Measurements from ENCODE around the gene PADI3. TPM values are rescaled to one million over a fixed set of nuclear protein-coding genes. Genes with fewer than 3 reads are reported as not detected.

The PADI3 gene
- total and polyA plus RNA-seq, 8 donors = 0.04 TPM; not detected in 7

- Histone ChIP-seq H3K27me3 (peaks cover 0 to 24% of the 10 kb centered on the region in 2 donors), H3K4me1 (no peaks in the 10 kb centered on the region), H3K27ac (no peak overlapping the region), H3K9me3 (no peaks in the 10 kb centered on the region), H3K36me3 (no peaks in the 10 kb centered on the region), H3K4me3 (no peak overlapping the region)
- no peak for TF ChIP-seq CTCF (IDR thresholded peaks at IDR 0.05)
- no peak for ATAC-seq
- DNase-seq = no peak
- intact Hi-C loops (cut with DNase I) = loop anchor here in 1 of 2 donors (10.0 kb wide), 1 partner anchor 94 kb away; no protein-coding TSS in a partner anchor
Measured at GRCh38 chr1:17228619-17229018, 20.3 kb upstream of the PADI3 start.

- DNase-seq (no peak), ATAC-seq (no peak)
- intact Hi-C loops (cut with DNase I) = loop anchor here in 1 of 2 donors (10.0 kb wide), 1 partner anchor 95 kb away; no protein-coding TSS in a partner anchor
- Histone ChIP-seq H3K27ac (no peak overlapping the region), H3K27me3 (peaks cover 0 to 23% of the 10 kb centered on the region in 2 donors), H3K4me3 (no peak overlapping the region), H3K9me3 (no peaks in the 10 kb centered on the region), H3K4me1 (no peaks in the 10 kb centered on the region), H3K36me3 (no peaks in the 10 kb centered on the region)
- no peak for TF ChIP-seq CTCF (IDR thresholded peaks at IDR 0.05)
Measured at GRCh38 chr1:17229379-17229778, 19.5 kb upstream of the PADI3 start.

DNA sequence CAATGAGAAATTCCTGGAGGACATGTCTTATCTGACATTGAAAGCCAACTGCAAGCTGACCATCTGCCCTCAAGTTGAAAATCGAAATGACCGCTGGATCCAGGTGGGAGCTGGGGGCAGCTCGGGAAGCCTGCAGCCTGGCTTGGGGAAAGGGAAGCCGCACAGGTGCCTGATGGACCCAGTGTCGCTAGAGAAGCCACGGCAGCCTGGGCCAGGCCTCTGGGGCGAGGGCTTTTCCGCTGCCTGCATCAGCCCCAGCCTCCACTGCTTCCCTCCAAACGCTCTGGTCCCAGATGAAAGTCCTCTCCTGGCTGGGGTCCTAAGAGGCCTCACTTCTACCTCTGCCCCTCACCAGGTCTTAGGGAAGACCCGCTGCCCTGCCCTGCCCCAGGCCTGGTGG lies 18.8 kb upstream of the PADI3 start:
- Histone ChIP-seq H3K9me3 (no peaks in the 10 kb centered on the region), H3K27ac (no peak overlapping the region), H3K4me1 (no peaks in the 10 kb centered on the region), H3K27me3 (peaks cover 0 to 22% of the 10 kb centered on the region in 2 donors), H3K36me3 (no peaks in the 10 kb centered on the region), H3K4me3 (no peak overlapping the region)
- intact Hi-C loops (cut with DNase I) = no loop called here
- DNase-seq (no peak), ATAC-seq (no peak)
- no peak for TF ChIP-seq CTCF (IDR thresholded peaks at IDR 0.05)

DNA sequence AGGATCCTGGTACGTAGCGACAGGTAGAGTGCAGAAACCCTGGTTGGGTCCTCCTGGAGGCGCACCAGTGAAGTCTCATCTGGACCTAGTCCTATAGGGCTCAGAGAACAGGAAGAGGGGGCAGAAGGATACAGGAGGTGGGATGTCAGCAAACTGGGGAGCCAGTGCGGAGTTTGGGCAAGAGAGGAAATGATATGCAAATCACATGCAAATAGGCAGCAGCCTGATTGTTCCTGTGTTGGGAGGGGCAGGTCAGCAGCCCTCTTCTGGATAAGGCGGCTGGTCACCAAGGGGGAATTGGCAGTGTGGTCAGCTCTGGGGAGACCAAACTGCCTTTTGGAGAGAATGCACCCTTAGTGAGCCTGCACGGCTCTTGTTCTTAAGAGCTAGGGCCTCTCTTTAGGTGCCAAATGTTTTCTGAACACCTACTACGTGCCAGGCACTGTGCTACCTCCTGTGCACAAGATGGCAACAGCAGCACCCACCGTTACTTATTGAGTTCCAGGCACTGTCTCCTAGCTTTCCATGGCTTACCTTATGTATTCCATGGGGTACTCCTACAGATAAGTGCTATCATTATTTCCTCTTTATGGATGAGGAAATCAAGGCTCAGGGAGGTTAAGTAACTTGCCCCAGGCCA lies 18.1 kb upstream of the PADI3 start:
- TF ChIP-seq CTCF (IDR thresholded peaks at IDR 0.05) = no peak
- H3K27me3 ChIP-seq = peaks cover 0 to 22% of the 10 kb centered on the region in 2 donors
- H3K4me1 ChIP-seq = no peaks in the 10 kb centered on the region
- no peaks in the 10 kb centered on the region for H3K36me3 ChIP-seq
- no peak overlapping the region for H3K4me3 ChIP-seq
- H3K27ac ChIP-seq = no peak overlapping the region
- intact Hi-C loops (cut with DNase I) = no loop called here
- ATAC-seq (no peak), DNase-seq (no peak)
- H3K9me3 ChIP-seq = no peaks in the 10 kb centered on the region

DNA sequence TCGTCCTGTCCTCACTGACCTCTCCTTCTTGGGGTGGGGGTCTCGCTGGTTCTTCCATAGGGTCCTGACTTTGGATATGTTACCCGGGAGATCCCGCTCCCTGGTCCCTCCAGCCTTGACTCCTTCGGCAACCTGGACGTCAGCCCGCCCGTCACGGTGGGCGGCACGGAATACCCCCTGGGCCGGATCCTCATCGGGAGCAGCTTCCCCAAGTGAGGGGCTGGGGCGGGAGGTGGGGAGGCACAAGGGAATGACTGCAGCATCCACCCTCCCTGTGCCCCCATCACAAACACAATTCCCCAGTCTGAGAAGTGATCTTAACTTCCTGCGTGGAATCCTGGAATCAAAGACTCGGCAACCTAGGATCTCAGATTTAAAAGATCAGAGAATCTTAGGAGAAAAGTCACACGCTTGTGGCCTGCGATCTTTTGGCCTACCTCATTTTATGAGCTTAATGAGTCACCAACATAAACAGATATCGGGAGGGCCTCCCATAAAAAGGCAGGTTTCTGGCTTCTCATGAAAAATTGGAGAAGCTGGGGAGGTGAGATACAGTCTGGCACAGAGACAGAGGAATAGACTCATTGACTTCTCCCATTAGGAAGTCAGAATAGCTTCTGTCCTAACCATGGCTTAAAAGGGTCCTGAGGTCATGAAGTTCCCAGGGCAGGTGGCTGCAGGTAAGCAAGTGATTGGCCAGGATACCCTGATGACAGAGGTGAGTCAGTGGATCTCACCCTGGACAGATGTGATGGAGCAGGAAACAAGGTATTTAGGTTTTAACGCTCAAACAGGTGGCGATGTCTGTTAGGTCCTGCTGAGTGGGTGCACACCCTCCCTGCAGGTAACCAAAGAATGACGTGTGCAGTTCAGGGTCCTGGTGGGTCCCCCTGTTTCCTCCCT lies 15.9 kb upstream of the PADI3 start:
- DNase-seq (no peak), ATAC-seq (no peak)
- Histone ChIP-seq H3K27me3 (peaks cover 0 to 22% of the 10 kb centered on the region in 2 donors), H3K27ac (no peak overlapping the region), H3K36me3 (no peaks in the 10 kb centered on the region), H3K4me3 (no peak overlapping the region), H3K9me3 (no peaks in the 10 kb centered on the region), H3K4me1 (no peaks in the 10 kb centered on the region)
- intact Hi-C loops (cut with DNase I) = no loop called here
- no peak for TF ChIP-seq CTCF (IDR thresholded peaks at IDR 0.05)
